HepG2 (cell line): ENCODE data around the gene ATRN. TPM values are rescaled to one million over a fixed set of nuclear protein-coding genes. Genes with fewer than 3 reads are reported as not detected.

Experiments used
- ATAC-seq: fragments of 200-7000 bp; cut with Tn5 transposase; 3 replicates; pipeline ENCODE4 v1.9.1; 2020; ENCODE audit warnings: mild to moderate bottlenecking, moderate library complexity
- BruUV-seq: library from RNA; stranded (reverse); fragments of 400-500 nt; replicated peaks from 2 replicates; lab custom pipeline; 2021; lab: Mats Ljungman, UMichigan
- CTCF ChIA-PET: fragments of 300-600 bp; formaldehyde crosslinking; extraction: SDS; loops from one replicate; lab custom pipeline; 2021; ENCODE audit warnings: low total read pairs, inconsistent platforms, low intra/inter-chr PET ratio; lab: Yijun Ruan, JAX
- POLR2A ChIA-PET: fragments of 350-600 bp; sonication (Branson Sonifier 250); formaldehyde crosslinking; loops from one replicate; lab custom pipeline; 2020; ENCODE audit warnings: antibody characterized with exemption, inconsistent platforms; lab: Yijun Ruan, JAX
- DNase-seq: peaks from one replicate; pipeline ENCODE4 v3.0.0-alpha.2; 2015; ENCODE audit warnings: low spot score
- FAIRE-seq: peaks from 3 replicates; lab custom pipeline; 2011; peaks lifted over from hg19 to GRCh38; lab: Jason Lieb, UNC
- H2AFZ ChIP-seq: one replicate; pipeline ENCODE4 v1.6.1; 2011; ENCODE audit warnings: low read length, inconsistent platforms
- H3K27ac ChIP-seq: fragments of 300-600 bp; 3 replicates; pipeline ENCODE4 v1.8.0; 2011; ENCODE audit warnings: mixed run types, mild to moderate bottlenecking, mixed read lengths, low read length, inconsistent platforms; ENCODE audit not compliant: insufficient read depth; ENCODE audit errors: extremely low read length
- H3K27me3 ChIP-seq, 2 experiments: fragments of 200-600 bp in 1 of 2; 2 replicates in 1 of 2; 3 replicates in 1 of 2; pipeline versions ENCODE4 v1.6.0 to v1.8.0; 2011; ENCODE audit warnings: low read length in 2 of 2, mild to moderate bottlenecking in 2 of 2, moderate library complexity in 2 of 2, inconsistent platforms in 1 of 2; ENCODE audit not compliant: insufficient read depth in 2 of 2, control insufficient read depth in 1 of 2
- H3K36me3 ChIP-seq, 2 experiments: fragments of 200-600 bp in 1 of 2; replicated peaks in 1 of 2; 2 replicates in 1 of 2; 3 replicates in 1 of 2; pipeline versions ENCODE4 v1.5.1 to v1.8.0; 2011; ENCODE audit warnings: low read length in 2 of 2, inconsistent platforms in 1 of 2; ENCODE audit not compliant: insufficient read depth in 2 of 2, control insufficient read depth in 1 of 2
- H3K4me1 ChIP-seq: 2 replicates; pipeline ENCODE4 v1.5.1; 2012; ENCODE audit warnings: low read length, inconsistent platforms; ENCODE audit not compliant: insufficient read depth
- H3K4me2 ChIP-seq: 2 replicates; pipeline ENCODE4 v1.6.0; 2011; ENCODE audit warnings: low read depth, low read length, inconsistent platforms
- H3K4me3 ChIP-seq, 3 experiments: fragments of 200-600 bp in 1 of 3; sonication (generic), shearing (Covaris generic) in 1 of 3; replicated peaks in 1 of 3; 2 replicates each; pipeline ENCODE4 v1.5.1; 2011 to 2016; ENCODE audit warnings: low read length in 3 of 3, inconsistent platforms in 2 of 3, low read depth in 2 of 3, mild to moderate bottlenecking in 2 of 3, control low read depth in 1 of 3, mixed read lengths in 1 of 3; ENCODE audit not compliant: insufficient read depth in 1 of 3
- H3K79me2 ChIP-seq: one replicate; pipeline ENCODE4 v1.6.1; 2011; ENCODE audit warnings: low read length, inconsistent platforms; ENCODE audit not compliant: insufficient read depth
- H3K9ac ChIP-seq: 2 replicates; pipeline ENCODE4 v1.6.0; 2011; ENCODE audit warnings: mild to moderate bottlenecking, low read depth, low read length, inconsistent platforms; ENCODE audit not compliant: insufficient read depth
- H3K9me3 ChIP-seq: 2 replicates; pipeline ENCODE4 v1.5.1; 2012; ENCODE audit warnings: mild to moderate bottlenecking, low read length
- H4K20me1 ChIP-seq: 2 replicates; pipeline ENCODE4 v1.6.0; 2011; ENCODE audit warnings: inconsistent platforms, mild to moderate bottlenecking, low read length, moderate library complexity; ENCODE audit not compliant: insufficient read depth
- ATAD3A ChIP-seq: sonication (generic); formaldehyde crosslinking; IDR thresholded peaks from 2 replicates; pipeline ENCODE4 v1.4.0; 2020; ENCODE audit warnings: missing genetic modification reagents
- BCL6 ChIP-seq: IDR thresholded peaks from 2 replicates; pipeline ENCODE4 v1.6.1; 2016; ENCODE audit warnings: missing genetic modification reagents, missing compliant biosample characterization
- CCAR2 ChIP-seq: fragments of 200-400 bp; formaldehyde crosslinking; optimal IDR thresholded peaks from 2 replicates; pipeline ENCODE3; 2018; ENCODE audit warnings: low read depth, mild to moderate bottlenecking, low read length, moderate library complexity
- KLF12 ChIP-seq: sonication (generic); formaldehyde crosslinking; IDR thresholded peaks from 2 replicates; pipeline ENCODE4 v1.4.0; 2020; ENCODE audit warnings: missing genetic modification reagents, borderline replicate concordance
- NAIF1 ChIP-seq: sonication (generic); formaldehyde crosslinking; IDR thresholded peaks from 2 replicates; pipeline ENCODE4 v1.5.0; 2020; ENCODE audit warnings: mild to moderate bottlenecking, missing genetic modification reagents, borderline replicate concordance
- YEATS4 ChIP-seq: sonication (generic); formaldehyde crosslinking; IDR thresholded peaks from 2 replicates; pipeline ENCODE4 v1.4.0; 2020; ENCODE audit warnings: missing genetic modification reagents, borderline replicate concordance
- ZFAT ChIP-seq: sonication (generic); formaldehyde crosslinking; conservative IDR thresholded peaks from 2 replicates; pipeline ENCODE4 v1.8.1; 2023; ENCODE audit warnings: missing genetic modification reagents, inconsistent platforms
- ZNF274 ChIP-seq: sonication (generic); formaldehyde crosslinking; IDR thresholded peaks from 2 replicates; pipeline ENCODE4 v1.5.1; 2020; ENCODE audit warnings: mild to moderate bottlenecking, missing genetic modification reagents
- ZNF761 ChIP-seq: sonication (generic); formaldehyde crosslinking; conservative IDR thresholded peaks from 2 replicates; pipeline ENCODE4 v1.4.0; 2020; ENCODE audit warnings: mild to moderate bottlenecking, missing genetic modification reagents
- ZSCAN25 ChIP-seq: sonication (generic); formaldehyde crosslinking; IDR thresholded peaks from 2 replicates; pipeline ENCODE4 v1.8.0; 2022; ENCODE audit warnings: mild to moderate bottlenecking, missing genetic modification reagents
- WGBS: methylation state at CpG from one replicate; pipeline ENCODE4 v1.1.6; 2017; ENCODE audit warnings: low lambda C conversion rate; 5-methylcytosine and 5-hydroxymethylcytosine counted together
- in situ Hi-C: cut with HindIII; loops from 2 replicates; pipeline ENCODE4 v1.10.0; 2017; ENCODE audit warnings: low pct_unique_long_range_greater_than_20kb; ENCODE audit not compliant: extremely low pct_ligation_motif_present
- intact Hi-C: fragments of 100-400 bp; cut with micrococcal nuclease; formaldehyde crosslinking; loops from one replicate; pipeline ENCODE4 v1.10.0; 2022; ENCODE audit not compliant: unreplicated experiment
- polyA plus RNA-seq, 8 experiments: library from polyadenylated mRNA; depleted of rRNA in 3 of 8; stranded (reverse) in 7 of 8; unstranded in 1 of 8; fragments of >200 nt; fragmentation: Illumina TruSeq in 4 of 8; extraction: Trizol in 4 of 8; gene quantifications; 2 replicates each; pipeline versions ENCODE4 v1.2.1 to v1.2.3, GENCODE V29; 2011 to 2016; ENCODE audit warnings: low read depth in 4 of 8, missing spikeins in 1 of 8, mixed read lengths in 1 of 8; ENCODE audit not compliant: insufficient read depth in 1 of 8
- small RNA-seq, 3 experiments: library from RNA; depleted of rRNA; stranded (forward); fragments of <200 nt; gene quantifications; one replicate each; pipeline ENCODE3, GENCODE V24; 2012; ENCODE audit warnings: low read depth in 2 of 3, low replicate concordance in 1 of 3; ENCODE audit not compliant: insufficient read length in 3 of 3, insufficient read depth in 2 of 3
- total RNA-seq, 5 experiments: library from RNA; depleted of rRNA; stranded (reverse); fragments of >200 nt; fragmentation: Illumina TruSeq; extraction: Trizol; gene quantifications; 2 replicates each; pipeline ENCODE4 v1.2.3, GENCODE V29; 2016; ENCODE audit warnings: low read depth in 1 of 5
- TF ChIP-seq, protein P1 (sequence below): sonication (generic); formaldehyde crosslinking; IDR thresholded peaks from 2 replicates; pipeline ENCODE4 v1.8.0; 2022; ENCODE audit warnings: mild to moderate bottlenecking, missing genetic modification reagents; ENCODE audit not compliant: insufficient replicate concordance
- TF ChIP-seq, protein P2 (sequence below): sonication (generic); formaldehyde crosslinking; conservative IDR thresholded peaks from 2 replicates; pipeline ENCODE4 v1.4.0; 2020; ENCODE audit warnings: missing genetic modification reagents

Gene ATRN
- total and polyA plus RNA-seq, 2 of the 13 experiments (the other 11 are each of a cell fraction or from before 2014, with no cell fraction given) = 44.2 to 81.1 TPM

DNA sequence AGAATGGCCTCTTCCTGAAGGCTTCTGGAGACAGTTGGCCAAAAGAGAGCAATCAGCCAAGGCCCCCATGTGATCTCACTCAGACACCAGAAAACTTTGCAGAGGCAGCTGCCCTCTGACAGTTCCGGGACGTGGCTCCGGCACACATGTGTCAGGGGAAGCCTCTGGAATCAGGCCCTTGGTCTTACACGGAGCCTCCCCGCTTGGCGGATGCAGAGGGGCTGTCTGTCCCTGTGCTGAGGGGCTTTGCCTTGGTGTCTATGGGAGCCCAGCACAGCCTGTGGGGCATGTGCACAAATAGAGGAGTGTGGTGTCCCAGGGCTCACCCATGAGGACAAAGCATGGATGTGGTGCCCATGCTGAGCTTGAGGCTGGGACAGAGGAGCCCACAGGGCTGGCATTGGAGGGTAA lies 227.8 kb downstream of the ATRN start (continued):
- TF ChIP-seq NAIF1 (CRISPR knock-in tag) (no peak), CCAR2 (no peak), ZNF274 (CRISPR knock-in tag) (no peak), YEATS4 (CRISPR knock-in tag) (no peak), ATAD3A (CRISPR knock-in tag) (no peak)
- TF ChIP-seq, protein P1, sequence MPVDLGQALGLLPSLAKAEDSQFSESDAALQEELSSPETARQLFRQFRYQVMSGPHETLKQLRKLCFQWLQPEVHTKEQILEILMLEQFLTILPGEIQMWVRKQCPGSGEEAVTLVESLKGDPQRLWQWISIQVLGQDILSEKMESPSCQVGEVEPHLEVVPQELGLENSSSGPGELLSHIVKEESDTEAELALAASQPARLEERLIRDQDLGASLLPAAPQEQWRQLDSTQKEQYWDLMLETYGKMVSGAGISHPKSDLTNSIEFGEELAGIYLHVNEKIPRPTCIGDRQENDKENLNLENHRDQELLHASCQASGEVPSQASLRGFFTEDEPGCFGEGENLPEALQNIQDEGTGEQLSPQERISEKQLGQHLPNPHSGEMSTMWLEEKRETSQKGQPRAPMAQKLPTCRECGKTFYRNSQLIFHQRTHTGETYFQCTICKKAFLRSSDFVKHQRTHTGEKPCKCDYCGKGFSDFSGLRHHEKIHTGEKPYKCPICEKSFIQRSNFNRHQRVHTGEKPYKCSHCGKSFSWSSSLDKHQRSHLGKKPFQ = no peak

DNA sequence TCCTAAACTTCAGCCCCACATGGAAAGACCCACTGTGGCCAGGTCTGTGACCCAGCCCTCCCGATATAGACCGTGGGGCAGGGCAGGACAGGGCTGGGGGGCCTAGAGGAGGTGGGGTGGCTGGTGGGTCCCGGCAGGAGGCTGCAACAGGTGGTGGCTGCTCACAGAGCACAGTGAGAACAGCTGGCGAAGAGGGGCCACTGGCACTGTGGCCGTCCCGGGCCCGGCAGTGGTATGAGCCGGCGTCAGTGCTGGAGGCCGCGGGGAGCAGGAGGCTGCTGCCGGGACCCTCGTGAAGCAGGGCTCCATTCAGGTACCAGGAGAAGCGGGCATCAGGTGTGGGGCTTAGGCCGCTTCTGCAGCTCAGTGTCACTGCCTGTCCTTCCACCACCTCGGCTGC lies 228.2 kb downstream of the ATRN start:
- Histone ChIP-seq H3K4me2 (no peak overlapping the region), H3K27me3 (peaks cover 21 to 52% of the 10 kb centered on the region in 2 experiments; a peak in 3 of 5 replicates), H2AFZ (no peak overlapping the region), H3K36me3 (no peaks in the 10 kb centered on the region), H3K4me3 (no peak overlapping the region), H3K9ac (no peak overlapping the region), H3K27ac (no peak overlapping the region), H3K9me3 (peaks cover 5% of the 10 kb centered on the region; the same call in 1 of the 2 replicates), H3K79me2 (no peaks in the 10 kb centered on the region), H3K4me1 (peaks cover 22% of the 10 kb centered on the region), H4K20me1 (no peaks in the 10 kb centered on the region)
- no peak for FAIRE-seq
- ChIA-PET CTCF (no interaction called here), POLR2A (interaction anchor here (0.6 kb wide), 1 partner anchor 36 kb away, joined by 3 read pairs; no protein-coding TSS in a partner anchor)
- no TSS peak for BruUV-seq
- DNase-seq = no peak
- 20% methylated on average over 7 of the region's 16 CpGs for WGBS
- no peak; the same call in 2 of the 3 replicates for ATAC-seq
- TF ChIP-seq, protein P2, sequence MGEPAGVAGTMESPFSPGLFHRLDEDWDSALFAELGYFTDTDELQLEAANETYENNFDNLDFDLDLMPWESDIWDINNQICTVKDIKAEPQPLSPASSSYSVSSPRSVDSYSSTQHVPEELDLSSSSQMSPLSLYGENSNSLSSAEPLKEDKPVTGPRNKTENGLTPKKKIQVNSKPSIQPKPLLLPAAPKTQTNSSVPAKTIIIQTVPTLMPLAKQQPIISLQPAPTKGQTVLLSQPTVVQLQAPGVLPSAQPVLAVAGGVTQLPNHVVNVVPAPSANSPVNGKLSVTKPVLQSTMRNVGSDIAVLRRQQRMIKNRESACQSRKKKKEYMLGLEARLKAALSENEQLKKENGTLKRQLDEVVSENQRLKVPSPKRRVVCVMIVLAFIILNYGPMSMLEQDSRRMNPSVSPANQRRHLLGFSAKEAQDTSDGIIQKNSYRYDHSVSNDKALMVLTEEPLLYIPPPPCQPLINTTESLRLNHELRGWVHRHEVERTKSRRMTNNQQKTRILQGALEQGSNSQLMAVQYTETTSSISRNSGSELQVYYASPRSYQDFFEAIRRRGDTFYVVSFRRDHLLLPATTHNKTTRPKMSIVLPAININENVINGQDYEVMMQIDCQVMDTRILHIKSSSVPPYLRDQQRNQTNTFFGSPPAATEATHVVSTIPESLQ (CRISPR knock-in tag) = no peak
- TF ChIP-seq BCL6 (CRISPR knock-in tag) (no peak), KLF12 (CRISPR knock-in tag) (no peak), ZNF761 (CRISPR knock-in tag) (no peak), ZFAT (CRISPR knock-in tag) (no peak), ZSCAN25 (no peak)
- in situ Hi-C loops (no loop called here), intact Hi-C loops (no loop called here)

Small RNAs within 50 kb of the gene (small RNA-seq; reads per million reads assigned to genes)
- gene AL353193.1 = 0 reads per million in 3 experiments

Other genes with a start within 250 kb of the ATRN start
- gene SLC4A11, start 231.8 kb upstream of the ATRN start, total RNA-seq (2016; rRNA removed; fragmentation: Illumina TruSeq; extraction: Trizol) = 1.1 and 3.9 TPM in 2 replicates
- gene SLC4A11, start 231.8 kb upstream of the ATRN start, polyA plus RNA-seq (2011; rRNA removed) = 24.7 and 27.0 TPM in 2 replicates
- 10.5 and 11.7 TPM in 2 replicates for gene DNAAF9, start 63.3 kb upstream of the ATRN start, total RNA-seq (2016; rRNA removed; fragmentation: Illumina TruSeq; extraction: Trizol)
- 14.9 and 16.6 TPM in 2 replicates for gene DNAAF9, start 63.3 kb upstream of the ATRN start, polyA plus RNA-seq (2011; rRNA removed)
- gene GFRA4, start 192.4 kb downstream of the ATRN start, total RNA-seq (2016; rRNA removed; fragmentation: Illumina TruSeq; extraction: Trizol) = not detected in 2 replicates
- not detected in 2 replicates for gene GFRA4, start 192.4 kb downstream of the ATRN start, polyA plus RNA-seq (2011; rRNA removed)
- not detected in 2 replicates for gene ADAM33, start 211.0 kb downstream of the ATRN start, total RNA-seq (2016; rRNA removed; fragmentation: Illumina TruSeq; extraction: Trizol)
- not detected in 2 replicates for gene ADAM33, start 211.0 kb downstream of the ATRN start, polyA plus RNA-seq (2011; rRNA removed)
- not detected in 2 replicates for gene SIGLEC1, start 241.6 kb downstream of the ATRN start, total RNA-seq (2016; rRNA removed; fragmentation: Illumina TruSeq; extraction: Trizol)
- 0.01 TPM in 1 of 2 replicates, not detected in the other for gene SIGLEC1, start 241.6 kb downstream of the ATRN start, polyA plus RNA-seq (2011; rRNA removed)